ENCODE data around the gene CAMTA1. TPM values are rescaled to one million over a fixed set of nuclear protein-coding genes. Genes with fewer than 3 reads are reported as not detected.

Gene CAMTA1
- total RNA-seq, 4 donors from 2014 or later: 86.3 to 170 (median 132) TPM

GRCh38 chr1:7540816-7541215, 755.6 kb downstream of the CAMTA1 start:
- H3K4me3 ChIP-seq: no peak overlapping the region
- no peaks in the 10 kb centered on the region for H3K4me1 ChIP-seq
- no peak for TF ChIP-seq EP300 (IDR thresholded peaks at IDR 0.05)
- TF ChIP-seq CTCF (IDR thresholded peaks at IDR 0.05): no peak
- TF ChIP-seq POLR2AphosphoS5 (IDR thresholded peaks at IDR 0.05): no peak
- TF ChIP-seq POLR2A (IDR thresholded peaks at IDR 0.05): no peak
- H3K9me3 ChIP-seq: no peaks in the 10 kb centered on the region
- no peaks in the 10 kb centered on the region for H3K27me3 ChIP-seq
- no peak for ATAC-seq
- H3K27ac ChIP-seq: no peak overlapping the region
- H3K36me3 ChIP-seq: no peaks in the 10 kb centered on the region
- 57 to 85% methylated on average over 3 to 4 of the region's 7 CpGs for WGBS, 2 donors (ENCODE audit: low coverage in 1 of 2)

- Histone ChIP-seq H3K27ac (no peak overlapping the region), H3K4me3 (no peak overlapping the region), H3K27me3 (no peaks in the 10 kb centered on the region), H3K36me3 (no peaks in the 10 kb centered on the region), H3K4me1 (no peaks in the 10 kb centered on the region), H3K9me3 (no peaks in the 10 kb centered on the region)
- no peak for TF ChIP-seq POLR2A (IDR thresholded peaks at IDR 0.05)
- no peak for TF ChIP-seq POLR2AphosphoS5 (IDR thresholded peaks at IDR 0.05)
- TF ChIP-seq CTCF (IDR thresholded peaks at IDR 0.05): no peak
- TF ChIP-seq EP300 (IDR thresholded peaks at IDR 0.05): no peak
- 86 to 88% methylated on average over 2 to 11 of the region's 11 CpGs for WGBS, 2 donors (ENCODE audit: low coverage in 1 of 2)
- no peak for ATAC-seq
These were observed 756.4 kb downstream of the CAMTA1 start for GRCh38 chr1:7541629-7542028.

- H3K4me1 ChIP-seq: no peaks in the 10 kb centered on the region
- ATAC-seq: no peak
- H3K27ac ChIP-seq: no peak overlapping the region
- no peaks in the 10 kb centered on the region for H3K9me3 ChIP-seq
- TF ChIP-seq EP300 (IDR thresholded peaks at IDR 0.05): no peak
- no peak for TF ChIP-seq POLR2A (IDR thresholded peaks at IDR 0.05)
- TF ChIP-seq CTCF (IDR thresholded peaks at IDR 0.05): no peak
- no peak for TF ChIP-seq POLR2AphosphoS5 (IDR thresholded peaks at IDR 0.05)
- H3K36me3 ChIP-seq: no peaks in the 10 kb centered on the region
- WGBS, 2 donors (ENCODE audit: low coverage in 1 of 2): 38 to 49% methylated on average over 3 of the region's 3 CpGs
- no peaks in the 10 kb centered on the region for H3K27me3 ChIP-seq
- no peak overlapping the region for H3K4me3 ChIP-seq
These were observed 758.5 kb downstream of the CAMTA1 start for GRCh38 chr1:7543718-7544090.

- Histone ChIP-seq H3K36me3 (no peaks in the 10 kb centered on the region), H3K4me1 (peaks cover 0 to 13% (median 4%) of the 10 kb centered on the region in 3 donors), H3K27me3 (peaks cover 18% of the 10 kb centered on the region), H3K9me3 (no peaks in the 10 kb centered on the region), H3K27ac (no peak overlapping the region), H3K4me3 (no peak overlapping the region)
- TF ChIP-seq POLR2AphosphoS5 (IDR thresholded peaks at IDR 0.05) (no peak), POLR2A (IDR thresholded peaks at IDR 0.05) (no peak), CTCF (IDR thresholded peaks at IDR 0.05) (no peak), EP300 (IDR thresholded peaks at IDR 0.05) (no peak)
- 18 to 46% methylated on average over 4 to 6 of the region's 10 CpGs for whole genome bisulfite sequencing, 2 donors (ENCODE audit: low coverage in 1 of 2)
- ATAC-seq: peak; percentile 51
These were observed 764.3 kb downstream of the CAMTA1 start for GRCh38 chr1:7549277-7550161.
